Activated gamma-delta T cell treated with anti-CD3 and anti-CD28 coated beads, Interleukin-2, amount 50 U/mL, for 16 hours (primary cell): ENCODE results near the gene GDPD3.

Experiments
- DNase-seq: peaks from one replicate; pipeline ENCODE4 v3.0.0-alpha.2; 2020; ENCODE audit warnings: low read depth

Gene GDPD3

DNA sequence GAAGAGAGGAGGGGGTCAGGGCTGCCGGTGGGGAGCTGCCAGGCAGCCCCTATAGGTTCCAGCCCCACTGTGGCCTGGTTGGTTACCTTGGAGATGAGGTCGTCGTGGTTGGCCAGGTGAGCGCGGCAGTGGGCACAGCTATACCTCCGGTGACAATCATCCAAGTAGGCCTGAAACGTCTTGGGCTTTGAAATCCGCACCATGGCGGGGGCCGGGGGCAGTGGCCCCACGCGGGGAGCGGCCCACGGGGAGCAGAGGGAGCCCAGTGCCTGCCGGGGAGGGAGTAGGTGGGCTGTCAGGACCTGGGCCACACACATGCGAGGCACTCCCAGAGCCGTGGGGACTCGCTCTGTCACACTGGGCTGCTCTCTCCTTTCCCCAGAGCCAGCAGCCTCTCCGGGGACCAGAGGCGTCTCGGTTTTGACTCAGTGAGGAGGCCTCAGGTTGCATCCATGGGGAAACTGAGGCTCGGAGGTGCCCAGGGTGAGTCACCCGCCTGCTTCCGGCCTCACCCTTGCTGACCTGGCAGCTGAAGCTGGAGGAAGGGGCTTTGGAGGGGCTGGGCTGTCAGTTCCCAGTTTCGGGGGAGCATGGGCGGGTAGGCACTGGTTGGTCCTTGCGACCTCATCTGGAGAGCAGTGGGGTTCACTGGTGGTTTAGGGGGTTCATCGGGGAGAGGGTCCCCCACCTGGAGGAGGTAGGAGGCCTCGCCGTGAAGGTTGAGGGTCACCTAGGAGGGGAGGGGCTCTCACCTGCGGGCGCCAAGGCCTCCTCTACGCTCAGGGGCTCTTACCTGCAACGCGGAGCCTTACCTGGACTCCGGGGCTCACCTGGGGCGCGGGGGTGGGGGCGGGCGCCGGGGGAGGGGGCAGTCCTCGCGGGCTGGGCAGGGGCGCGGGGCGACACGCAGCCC, 17.9 kb downstream of the GDPD3 start:
- DNase-seq: no peak

DNA sequence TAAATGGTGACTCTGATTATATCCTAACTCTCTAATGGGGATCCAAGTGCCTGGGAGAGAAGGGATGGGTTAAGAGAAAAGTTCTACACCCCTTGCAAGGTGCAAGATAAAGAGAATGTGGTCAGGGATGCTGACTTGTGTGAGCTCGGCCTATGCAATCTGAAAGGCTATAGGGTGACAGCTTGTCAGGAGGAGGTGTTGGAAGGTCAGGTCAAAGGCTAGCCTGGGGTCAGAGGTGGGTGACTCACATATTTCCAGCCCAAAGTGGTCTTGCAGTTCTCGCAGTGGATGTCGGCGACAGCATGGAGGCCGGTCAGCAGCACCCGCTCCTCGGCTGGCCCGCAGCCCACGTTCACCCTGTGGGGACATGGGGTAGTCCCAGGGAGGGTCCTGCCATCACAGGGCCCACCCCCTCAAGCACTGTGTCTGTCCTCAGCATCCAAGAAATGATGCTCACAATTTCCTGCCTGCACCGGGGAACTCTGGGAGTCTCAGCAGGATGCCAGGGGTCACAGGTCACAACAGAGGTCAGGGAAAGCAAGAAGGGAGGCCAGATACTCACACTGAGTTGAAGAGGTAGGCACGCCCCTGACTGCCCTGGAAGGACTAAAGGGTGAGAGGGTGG, 18.7 kb downstream of the GDPD3 start:
- no peak for DNase-seq

DNA sequence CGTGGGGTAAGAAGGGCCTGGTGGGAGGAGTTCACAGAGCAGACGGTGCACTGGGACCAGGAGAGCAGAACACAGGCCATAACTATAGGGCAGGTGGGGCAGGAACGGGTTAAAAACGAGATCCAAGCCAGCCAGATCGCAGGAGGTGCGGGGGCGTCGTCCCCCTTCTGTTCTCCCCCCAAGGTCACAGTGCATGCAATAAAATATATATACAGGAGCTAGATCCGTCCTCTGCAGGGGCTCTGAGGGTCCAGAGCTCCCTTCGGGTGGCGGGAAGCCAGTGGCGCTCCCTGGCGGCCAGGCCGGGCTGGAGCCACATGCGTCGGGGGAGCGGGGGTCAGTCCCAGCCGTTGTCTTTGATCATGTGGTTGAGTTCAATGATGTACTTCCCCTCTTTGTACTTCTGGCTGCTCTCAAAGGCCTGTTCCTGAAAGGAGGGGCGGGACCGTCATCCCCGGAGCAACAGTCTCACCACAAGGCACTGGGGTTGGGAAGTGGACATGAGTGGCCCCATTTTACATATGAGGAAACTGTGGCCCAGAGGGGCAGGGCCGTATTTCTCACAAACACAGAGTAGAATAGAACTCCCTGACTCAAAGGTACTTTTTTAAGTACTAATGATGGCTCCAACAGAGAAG, 20.8 kb downstream of the GDPD3 start:
- DNase-seq: peak; percentile 45

DNA sequence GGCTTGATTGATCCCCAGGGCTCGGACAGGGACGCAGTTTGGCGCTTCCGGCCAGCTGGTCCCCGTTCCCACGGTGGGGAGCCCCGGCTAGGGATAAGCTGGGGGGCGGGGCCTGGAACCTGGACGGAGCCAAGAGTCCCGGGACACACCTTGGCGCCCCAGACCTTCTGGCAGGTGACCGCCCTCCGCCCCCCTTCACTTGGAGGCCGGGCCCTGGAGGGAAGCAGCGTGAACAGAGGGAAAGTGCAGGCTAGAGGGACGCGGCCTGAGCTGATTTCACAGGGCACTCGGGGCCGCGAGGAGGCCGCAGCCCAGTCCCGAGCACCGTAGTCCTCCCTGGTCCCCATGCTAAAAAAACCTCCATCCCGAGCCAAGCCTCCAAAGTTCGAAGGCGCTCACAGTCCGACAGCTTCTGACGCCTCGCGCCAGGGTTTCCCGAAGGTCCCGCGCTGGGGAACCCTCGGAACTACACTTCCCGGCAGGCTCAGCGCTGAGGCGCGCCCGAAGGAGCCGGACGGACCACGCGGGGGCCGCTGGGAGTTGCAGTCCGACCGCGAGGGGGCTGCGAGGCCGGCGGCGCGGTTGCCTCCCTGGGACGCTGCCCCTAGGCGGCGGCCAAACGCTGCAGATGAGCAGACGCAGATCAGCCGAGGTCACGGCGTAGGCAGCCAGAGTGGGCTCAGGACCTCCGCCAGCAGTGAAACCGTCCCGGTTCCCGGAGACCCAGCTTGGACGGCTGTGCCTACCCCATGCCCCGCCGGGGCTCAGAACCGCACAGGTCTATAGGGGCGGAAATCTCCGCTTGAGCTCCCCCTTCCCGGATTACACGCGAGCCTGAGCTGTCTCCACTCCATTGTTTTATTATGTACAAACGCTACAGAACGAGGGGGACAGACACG, 21.6 kb downstream of the GDPD3 start, which contains the start of gene TBX6:
TSS of gene TBX6 (minus strand) at position 451 of the 899 bp plus-strand sequence. CDS start 731 bp downstream, outside the sequence.
- DNase-seq: peak; percentile 87

DNA sequence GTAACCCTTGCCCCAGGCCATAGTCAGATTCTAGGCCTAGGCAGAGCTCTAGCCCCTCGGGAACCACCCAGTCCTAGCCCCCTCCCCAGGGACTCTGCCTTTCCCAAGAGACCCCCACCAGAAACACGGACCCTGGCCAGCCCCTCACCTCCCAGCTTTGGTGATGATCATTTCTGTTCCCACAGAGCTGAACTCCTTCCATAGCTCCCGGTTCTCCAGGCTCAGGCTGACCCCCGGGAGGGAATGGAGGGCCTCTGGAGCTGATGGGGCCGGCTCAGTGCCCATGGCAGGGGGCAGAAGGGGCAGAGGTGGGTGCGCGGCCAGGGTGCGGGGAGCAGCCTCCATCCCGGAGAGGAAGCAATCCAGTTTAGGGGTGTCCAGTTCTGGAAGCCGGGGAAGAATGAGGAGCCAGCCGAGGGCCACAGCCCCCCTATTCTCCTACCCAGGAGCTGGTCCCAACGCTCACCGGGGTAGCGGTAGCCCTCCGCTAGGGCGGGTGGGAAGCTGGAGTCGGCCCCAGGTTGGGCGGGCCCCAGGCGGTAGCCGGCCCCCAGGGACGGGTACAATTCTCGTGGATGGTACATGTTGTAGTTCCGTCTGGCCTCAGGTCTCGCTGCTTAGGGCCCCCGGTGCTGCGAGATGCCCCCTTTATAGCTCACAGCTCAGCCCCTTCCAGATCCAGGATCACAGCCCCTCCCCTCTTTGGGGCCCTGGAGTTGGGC, 22.6 kb downstream of the GDPD3 start:
- no peak for DNase-seq

DNA sequence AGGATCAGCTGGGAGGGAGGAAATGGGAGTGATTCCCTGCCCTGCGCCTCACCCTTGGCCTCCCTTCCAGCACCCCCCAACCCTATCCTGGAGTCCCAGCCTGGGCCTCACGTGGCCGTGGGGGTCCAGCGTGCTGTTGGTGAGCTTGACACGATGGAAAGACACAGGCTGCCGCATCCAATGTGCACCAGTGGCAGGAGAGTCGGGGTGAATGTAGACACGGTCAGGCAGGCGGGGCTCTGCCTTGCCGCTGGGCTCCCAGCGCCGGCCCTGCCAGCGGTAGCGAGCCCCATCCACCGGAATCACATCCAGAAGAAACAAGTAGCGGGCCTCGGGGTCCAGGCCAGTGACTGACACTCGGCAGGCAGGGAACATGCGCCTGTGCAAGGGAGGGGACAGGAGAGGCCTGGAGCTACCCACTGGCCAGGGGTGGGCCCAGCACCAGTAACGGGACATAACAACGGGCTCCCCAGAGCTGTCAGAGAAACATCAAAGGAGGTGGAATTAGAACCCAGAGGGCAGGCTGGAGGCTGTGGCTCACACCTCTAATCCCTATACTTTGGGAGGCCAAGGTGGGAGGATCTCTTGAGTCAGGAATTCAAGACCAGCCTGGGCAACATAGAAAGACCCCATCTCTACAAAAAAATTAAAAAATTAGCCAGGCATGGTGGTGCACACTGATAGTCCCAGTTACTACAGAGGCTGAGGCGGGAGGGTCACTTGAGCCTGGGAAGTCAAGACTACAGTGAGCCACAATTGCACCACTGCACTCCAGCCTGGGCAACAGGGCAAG, 24.3 kb downstream of the GDPD3 start:
- DNase-seq: no peak

DNA sequence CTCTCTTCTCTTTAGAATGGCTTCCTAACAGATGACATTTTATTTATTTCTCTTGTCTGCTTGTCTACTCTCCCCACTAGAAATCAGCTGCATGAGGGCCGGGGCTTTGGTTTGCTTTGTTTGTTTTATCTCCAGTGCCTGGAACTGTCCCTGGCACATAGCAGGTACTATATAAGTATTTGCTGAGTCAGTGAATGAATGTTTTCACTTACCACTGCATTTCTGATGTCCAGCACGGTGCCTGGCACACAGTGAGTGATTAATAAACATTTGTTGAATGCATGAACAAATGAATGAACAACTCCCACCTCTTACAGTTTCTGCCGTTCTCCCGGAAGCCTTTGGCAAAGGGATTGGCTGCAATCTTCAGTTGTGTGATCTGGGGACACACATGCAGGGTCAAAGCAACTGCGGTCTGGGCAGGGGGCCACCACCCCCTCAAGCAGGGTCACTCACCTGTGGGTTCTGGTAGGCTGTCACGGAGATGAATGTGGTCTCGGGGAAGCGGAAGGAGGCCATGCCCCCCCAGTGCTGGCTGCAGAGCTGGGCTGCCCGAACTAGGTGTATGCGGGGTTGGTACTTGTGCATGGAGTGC, 25.0 kb downstream of the GDPD3 start:
- DNase-seq: no peak

DNA sequence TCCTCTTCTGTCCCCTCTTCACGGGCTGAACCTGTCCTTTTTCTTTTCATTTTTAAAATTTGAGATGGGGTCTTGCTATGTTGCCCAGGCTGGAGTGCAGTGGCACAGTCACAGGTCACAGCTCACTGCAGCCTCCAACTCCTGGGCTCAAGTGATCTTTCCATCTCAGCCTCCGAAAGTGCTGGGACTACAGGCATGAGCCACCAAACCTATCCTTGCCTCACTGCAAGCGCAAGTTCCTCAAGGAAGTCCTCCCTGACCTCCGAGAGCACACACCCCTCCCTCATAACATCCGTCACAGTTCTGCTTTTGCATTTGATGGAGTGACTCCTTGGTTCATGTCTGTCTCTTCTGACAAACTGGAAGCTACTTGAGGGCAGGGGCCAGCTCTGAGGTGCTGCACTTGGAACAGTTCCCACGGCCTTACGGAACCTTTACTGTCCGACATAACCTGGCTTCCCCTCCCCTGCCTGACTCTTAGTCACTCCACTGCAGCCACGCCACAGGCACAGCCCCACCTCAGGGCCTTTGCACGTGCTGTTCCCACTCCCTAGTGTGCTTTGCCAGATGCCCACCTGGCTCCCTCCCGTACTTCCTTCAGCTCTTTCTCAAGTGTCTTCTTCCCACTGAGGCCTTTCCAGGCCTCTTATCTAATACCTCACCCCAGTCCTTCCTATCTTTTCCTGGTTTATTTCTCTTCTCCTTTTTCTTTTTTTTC, 26.0 kb downstream of the GDPD3 start:
- DNase-seq: no peak

DNA sequence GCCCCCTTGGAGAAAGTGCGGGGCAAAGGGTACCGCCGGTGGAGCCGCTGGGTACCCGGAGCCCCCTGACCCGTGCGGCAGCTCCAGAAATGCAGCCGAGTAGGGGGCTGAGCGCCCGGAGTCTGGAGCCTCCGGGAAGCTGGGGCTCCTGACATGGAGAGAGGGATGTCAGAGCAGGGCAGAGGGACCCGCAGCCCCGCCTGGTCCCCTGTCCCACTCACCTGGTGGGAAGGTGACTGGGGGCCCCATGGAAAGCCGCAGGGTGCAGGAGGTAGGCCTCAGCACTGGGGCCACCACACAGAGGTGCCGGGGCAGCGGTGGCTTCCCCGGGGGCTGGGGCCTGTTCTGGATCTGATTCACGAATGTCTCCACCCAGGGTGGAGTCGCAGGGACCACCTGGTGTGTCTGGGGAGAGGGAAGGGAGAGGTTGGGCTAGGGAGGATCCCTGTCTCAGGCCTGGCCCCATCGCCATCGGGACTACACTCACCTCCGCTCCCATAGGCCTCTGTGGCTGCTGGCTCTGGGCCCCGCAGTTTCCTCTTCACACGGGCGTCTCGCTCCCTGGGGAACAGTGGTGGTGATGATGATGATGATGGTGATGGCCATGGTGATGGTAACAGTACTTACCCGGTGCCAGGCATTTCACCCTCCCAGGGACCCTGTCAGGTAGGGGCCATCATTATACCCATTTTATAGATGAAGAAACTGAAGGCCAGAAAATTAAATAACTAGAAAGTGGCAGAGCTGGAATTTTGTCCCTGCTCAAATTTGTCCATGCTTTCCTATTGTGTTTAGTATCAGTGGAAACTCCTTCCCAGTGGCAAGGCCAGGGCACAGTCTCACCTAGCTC, 26.8 kb downstream of the GDPD3 start:
- no peak for DNase-seq

DNA sequence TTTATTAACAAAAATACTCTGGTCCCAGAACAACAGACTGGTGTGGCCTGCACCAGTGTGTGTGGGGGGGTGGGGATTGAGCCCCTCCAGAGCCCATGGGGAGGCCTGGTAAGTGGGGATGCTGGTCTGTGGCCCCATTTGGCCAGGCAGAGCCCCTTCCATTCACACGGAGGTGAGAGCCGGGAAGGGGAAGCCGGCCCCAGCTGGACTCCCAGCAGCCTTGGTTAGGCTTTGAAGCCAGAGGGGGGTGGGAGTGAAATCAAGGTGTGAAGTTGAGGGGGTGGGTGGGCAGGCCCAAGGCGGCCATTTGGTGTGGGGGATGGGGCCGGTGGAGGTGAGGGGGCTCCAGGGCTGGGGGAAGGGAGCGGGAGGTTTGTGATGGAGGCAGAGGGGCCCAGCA, 27.5 kb downstream of the GDPD3 start:
- DNase-seq: no peak

DNA sequence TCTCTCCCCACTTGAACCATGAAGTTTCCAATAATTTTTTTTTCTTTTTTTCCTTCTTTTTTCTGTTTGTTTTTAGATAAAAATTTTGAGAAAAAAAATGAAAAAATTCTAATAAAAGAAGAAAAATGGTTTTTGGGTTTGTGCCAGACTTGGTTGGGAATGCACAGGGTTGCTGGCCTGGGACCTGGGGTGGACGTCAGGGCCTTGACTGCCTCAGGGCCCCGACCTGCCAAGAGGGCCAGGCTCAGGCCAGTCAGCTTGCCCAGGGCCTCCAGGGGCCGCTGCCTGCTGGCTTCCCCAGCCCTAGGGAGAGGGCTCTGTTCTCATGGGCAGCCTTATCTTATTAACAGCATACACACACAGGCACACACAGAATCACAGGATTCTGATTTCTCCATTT, 28.1 kb downstream of the GDPD3 start:
- DNase-seq: no peak

DNA sequence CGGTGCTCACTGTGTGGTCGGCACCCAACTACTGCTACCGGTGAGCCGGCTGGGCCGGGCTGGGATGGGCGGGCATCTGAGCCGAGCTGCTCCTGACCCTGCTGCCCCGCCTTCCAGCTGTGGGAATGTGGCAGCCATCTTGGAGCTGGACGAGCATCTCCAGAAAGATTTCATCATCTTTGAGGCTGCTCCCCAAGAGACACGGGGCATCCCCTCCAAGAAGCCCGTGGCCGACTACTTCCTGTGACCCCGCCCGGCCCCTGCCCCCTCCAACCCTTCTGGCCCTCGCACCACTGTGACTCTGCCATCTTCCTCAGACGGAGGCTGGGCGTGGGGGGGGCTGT, 28.5 kb downstream of the GDPD3 start:
- DNase-seq: no peak

DNA sequence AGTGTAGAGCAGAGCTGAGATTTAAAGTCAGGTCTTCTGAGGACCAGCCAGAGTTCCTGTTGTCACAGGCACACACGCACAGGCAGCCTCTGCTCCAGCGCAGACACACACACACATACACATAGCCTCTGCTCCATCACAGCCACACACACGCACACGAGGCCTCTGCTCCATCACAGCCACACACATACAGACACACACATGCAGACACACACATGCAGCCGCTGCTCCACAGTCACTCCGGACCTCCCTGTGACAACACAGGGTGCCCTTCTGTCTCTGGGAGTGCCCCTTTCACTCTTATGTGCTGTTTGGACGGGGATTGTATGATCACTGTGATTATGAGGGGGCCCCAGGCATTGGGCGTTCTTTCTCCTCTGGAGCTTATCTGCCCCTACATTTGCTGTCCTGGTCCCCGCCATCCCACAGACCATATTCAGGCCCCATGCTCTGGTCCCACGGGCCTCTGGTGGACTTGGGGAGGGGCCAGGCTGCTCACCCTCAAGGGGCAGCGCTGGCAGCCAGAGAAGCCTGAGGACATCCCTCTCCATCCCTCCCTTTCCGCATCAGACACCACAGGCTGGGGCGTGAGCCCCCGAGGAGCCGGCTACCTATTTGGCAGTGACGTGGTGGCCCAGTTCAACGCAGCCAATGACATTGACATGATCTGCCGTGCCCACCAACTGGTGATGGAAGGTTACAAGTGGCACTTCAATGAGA, 29.1 kb downstream of the GDPD3 start:
- DNase-seq: no peak

DNA sequence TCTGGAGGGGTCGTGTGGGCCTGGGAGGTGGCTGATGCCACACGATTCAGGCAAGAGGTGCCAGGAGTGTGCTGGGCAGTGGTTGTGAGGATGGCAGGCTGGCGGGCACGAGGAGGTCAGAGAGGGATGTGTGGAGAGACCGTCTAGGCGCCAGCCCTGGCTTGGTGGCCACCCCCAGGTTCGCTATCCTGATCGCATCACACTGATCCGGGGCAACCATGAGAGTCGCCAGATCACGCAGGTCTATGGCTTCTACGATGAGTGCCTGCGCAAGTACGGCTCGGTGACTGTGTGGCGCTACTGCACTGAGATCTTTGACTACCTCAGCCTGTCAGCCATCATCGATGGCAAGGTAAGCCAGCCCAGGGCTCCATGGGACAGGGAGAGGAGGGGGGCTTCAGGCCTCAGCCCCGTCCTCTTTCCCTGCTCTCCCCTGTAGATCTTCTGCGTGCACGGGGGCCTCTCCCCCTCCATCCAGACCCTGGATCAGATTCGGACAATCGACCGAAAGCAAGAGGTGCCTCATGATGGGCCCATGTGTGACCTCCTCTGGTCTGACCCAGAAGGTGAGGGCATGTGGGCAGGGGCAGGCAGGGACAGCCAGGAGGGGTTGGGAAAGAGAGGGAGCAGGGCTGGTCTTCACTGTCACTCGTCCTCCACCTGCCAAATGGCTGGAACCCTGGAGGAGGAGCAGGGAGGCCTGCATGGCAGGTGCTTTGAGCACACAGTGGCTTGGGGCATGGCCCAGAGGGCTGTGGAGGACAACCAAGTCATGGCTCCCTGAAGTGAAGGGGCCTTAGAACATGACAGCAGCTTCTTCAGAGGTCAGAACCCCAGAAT, 29.9 kb downstream of the GDPD3 start:
- DNase-seq: no peak

DNA sequence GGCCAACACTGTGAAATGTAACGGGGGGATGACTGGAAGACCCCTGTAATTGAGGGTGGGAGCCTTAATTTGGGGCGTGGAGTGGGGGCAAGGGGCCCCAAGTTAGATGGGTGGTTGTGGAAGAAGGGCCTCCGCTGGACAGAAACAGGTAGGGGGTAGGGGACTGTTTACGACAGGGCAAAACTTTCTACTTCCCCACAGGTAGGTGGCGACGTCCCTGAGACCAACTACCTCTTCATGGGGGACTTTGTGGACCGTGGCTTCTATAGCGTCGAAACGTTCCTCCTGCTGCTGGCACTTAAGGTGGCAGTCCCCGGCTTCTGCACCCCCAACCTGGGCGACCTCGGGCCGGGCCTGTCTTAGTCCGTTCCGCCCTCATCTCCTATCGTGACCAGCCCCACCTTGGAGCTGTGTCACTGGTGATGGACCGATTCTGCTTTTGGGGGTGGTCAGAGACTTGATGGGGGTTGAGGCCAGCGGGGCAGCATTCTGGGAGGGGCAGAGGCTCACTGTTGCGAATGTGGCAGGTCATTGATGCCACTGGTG, 30.7 kb downstream of the GDPD3 start:
- no peak for DNase-seq

DNA sequence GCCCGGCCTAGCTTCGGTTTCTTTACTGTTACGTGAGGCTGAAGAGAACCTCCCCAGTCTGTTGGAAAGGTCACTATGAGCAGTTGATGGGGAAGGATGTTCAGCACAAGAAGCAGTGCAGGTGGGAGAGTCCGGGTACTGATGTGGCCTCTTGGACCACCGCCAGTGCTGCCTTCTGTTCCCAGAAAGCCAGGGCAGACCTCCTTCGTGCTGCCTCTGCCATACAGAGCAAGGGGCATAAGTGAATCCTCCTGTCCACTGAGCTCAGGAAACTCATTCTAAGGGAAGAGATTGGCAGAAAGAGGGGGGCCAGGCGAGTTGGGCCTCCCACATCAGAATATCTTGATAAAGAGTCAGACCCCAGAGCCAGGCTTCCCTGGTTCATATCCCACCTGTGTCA, 33.9 kb downstream of the GDPD3 start:
- no peak for DNase-seq

DNA sequence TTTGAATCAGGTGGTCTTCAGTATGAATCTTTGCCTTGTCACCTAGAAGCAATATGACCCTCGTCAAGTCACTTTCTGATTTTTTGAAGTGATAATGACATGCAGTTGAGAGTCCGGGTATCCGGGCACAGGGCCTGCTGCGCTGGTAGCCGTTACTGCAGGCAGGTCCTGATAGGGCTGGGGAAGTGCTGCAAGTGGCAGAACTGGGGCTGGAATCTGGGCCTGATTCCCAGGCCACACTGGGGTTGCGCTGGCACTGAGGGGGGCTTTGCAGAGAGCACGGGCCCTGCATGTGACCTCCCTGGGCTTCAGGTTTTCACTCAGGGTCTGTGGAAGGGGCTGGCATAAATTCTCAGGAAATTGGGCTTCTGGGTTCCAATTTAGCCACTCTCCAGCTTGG, 34.6 kb downstream of the GDPD3 start:
- no peak for DNase-seq
